K562 (cell line): ENCODE results near the gene ANKLE1. TPM values are rescaled to one million over a fixed set of nuclear protein-coding genes. Genes with fewer than 3 reads are reported as not detected.

Experiments
- ATAC-seq: fragments of 200-7000 bp; cut with Tn5 transposase; 3 replicates; pipeline ENCODE4 v1.9.1; 2020; ENCODE audit warnings: moderate library complexity
- BruUV-seq: library from RNA; stranded (reverse); fragments of 400-500 nt; replicated peaks from 2 replicates; lab custom pipeline; 2021; lab: Mats Ljungman, UMichigan
- CTCF ChIA-PET: fragments of 300-600 bp; formaldehyde crosslinking; extraction: SDS; loops from one replicate; lab custom pipeline; 2021; ENCODE audit warnings: low intra/inter-chr PET ratio; lab: Yijun Ruan, JAX
- POLR2A ChIA-PET: fragments of 300-600, 350-650 bp; sonication (Branson Sonifier 250); formaldehyde crosslinking; extraction: SDS; loops from one replicate; lab custom pipeline; 2021; ENCODE audit warnings: antibody characterized with exemption, inconsistent platforms; lab: Yijun Ruan, JAX
- DNase-seq, 4 experiments: peaks; one replicate each; pipeline versions ENCODE4 v3.0.0 to v3.0.0-alpha.2; 2011 to 2018; ENCODE audit warnings: low spot score in 3 of 4, mixed read lengths in 3 of 4; ENCODE audit errors: extremely low read depth in 1 of 4
- FAIRE-seq: peaks from 2 replicates; lab custom pipeline; 2011; peaks lifted over from hg19 to GRCh38; lab: Jason Lieb, UNC
- H2AFZ ChIP-seq: 2 replicates; pipeline ENCODE4 v1.6.0; 2011; ENCODE audit warnings: low read depth, low read length, control low read depth, inconsistent platforms
- H3K27ac ChIP-seq: fragments of 200-600 bp; 3 replicates; pipeline ENCODE4 v1.8.0; 2011; ENCODE audit warnings: low read depth, mild to moderate bottlenecking, control low read depth, inconsistent platforms, low read length, moderate library complexity, mixed read lengths; ENCODE audit errors: extremely low read depth
- H3K27me3 ChIP-seq, 2 experiments: fragments of 300-600 bp in 1 of 2; 2 replicates in 1 of 2; 3 replicates in 1 of 2; pipeline versions ENCODE4 v1.6.0 to v1.8.0; 2011; ENCODE audit warnings: inconsistent platforms in 2 of 2, low read length in 2 of 2, mild to moderate bottlenecking in 1 of 2, mixed read lengths in 1 of 2, moderate library complexity in 1 of 2; ENCODE audit not compliant: control insufficient read depth in 2 of 2, insufficient read depth in 2 of 2
- H3K36me3 ChIP-seq: fragments of 300-600 bp; 3 replicates; pipeline ENCODE4 v1.8.0; 2011; ENCODE audit warnings: mild to moderate bottlenecking, low read length, inconsistent platforms; ENCODE audit not compliant: control insufficient read depth, insufficient read depth
- H3K4me1 ChIP-seq, 2 experiments: fragments of 200-600 bp in 1 of 2; replicated peaks in 1 of 2; 2 replicates in 1 of 2; 3 replicates in 1 of 2; pipeline versions ENCODE4 v1.5.1 to v1.8.0; 2011; ENCODE audit warnings: inconsistent platforms in 2 of 2, low read length in 2 of 2, mild to moderate bottlenecking in 1 of 2, mixed read lengths in 1 of 2, moderate library complexity in 1 of 2; ENCODE audit not compliant: control insufficient read depth in 2 of 2, insufficient read depth in 2 of 2
- H3K4me2 ChIP-seq: 2 replicates; pipeline ENCODE4 v1.6.1; 2011; ENCODE audit warnings: low read length, control low read depth, inconsistent platforms, mixed read lengths; ENCODE audit not compliant: insufficient read depth
- H3K4me3 ChIP-seq: fragments of 200-600 bp; sonication (generic), shearing (Covaris generic); 2 replicates; pipeline ENCODE4 v1.5.1; 2016; ENCODE audit warnings: control low read depth, inconsistent platforms
- H3K79me2 ChIP-seq: fragments of 200-600 bp; 3 replicates; pipeline ENCODE4 v1.8.0; 2011; ENCODE audit warnings: low read length, inconsistent platforms; ENCODE audit not compliant: control insufficient read depth, insufficient read depth
- H3K9ac ChIP-seq, 2 experiments: 2 replicates each; pipeline versions ENCODE4 v1.6.0 to v1.6.1; 2011; ENCODE audit warnings: low read depth in 2 of 2, low read length in 2 of 2, control low read depth in 1 of 2, inconsistent platforms in 1 of 2, mild to moderate bottlenecking in 1 of 2, mixed read lengths in 1 of 2; ENCODE audit not compliant: insufficient read depth in 1 of 2
- H3K9me1 ChIP-seq: one replicate; pipeline ENCODE4 v1.6.0; 2011; ENCODE audit warnings: inconsistent platforms, mild to moderate bottlenecking, low read length, moderate library complexity; ENCODE audit not compliant: control insufficient read depth, insufficient read depth
- H3K9me3 ChIP-seq: replicated peaks from 2 replicates; pipeline ENCODE4 v1.5.1; 2011; ENCODE audit warnings: low read depth, low read length, inconsistent platforms; ENCODE audit not compliant: control insufficient read depth, insufficient read depth
- H4K20me1 ChIP-seq: replicated peaks from 2 replicates; pipeline ENCODE4 v1.6.1; 2011; ENCODE audit warnings: low read length, inconsistent platforms, mixed read lengths; ENCODE audit not compliant: control insufficient read depth, insufficient read depth
- BCL6 ChIP-seq: fragments of 250-450 bp; sonication (Bioruptor Pico); IDR thresholded peaks from 2 replicates; pipeline ENCODE4 v1.4.0; 2020
- CTBP1 ChIP-seq: fragments of 450-650 bp; IDR thresholded peaks from 2 replicates; pipeline ENCODE4 v1.6.1; 2016; ENCODE audit warnings: borderline replicate concordance
- CXXC5 ChIP-seq: fragments of 250-450 bp; sonication (Bioruptor Pico); IDR thresholded peaks from 2 replicates; pipeline ENCODE4 v1.8.0; 2022; ENCODE audit warnings: inconsistent platforms, mild to moderate bottlenecking, moderate library complexity
- EP400 ChIP-seq: fragments of 450-650 bp; IDR thresholded peaks from 2 replicates; pipeline ENCODE4 v1.6.1; 2017; ENCODE audit warnings: antibody characterized with exemption, mild to moderate bottlenecking, moderate library complexity
- FOXP1 ChIP-seq: sonication (generic); formaldehyde crosslinking; IDR thresholded peaks from 2 replicates; pipeline ENCODE4 v1.8.0; 2022; ENCODE audit warnings: mild to moderate bottlenecking, missing genetic modification reagents
- KLF6 ChIP-seq: fragments of 250-450 bp; sonication (Bioruptor Pico); IDR thresholded peaks from 2 replicates; pipeline ENCODE4 v1.4.0; 2020; ENCODE audit warnings: mild to moderate bottlenecking, moderate library complexity, borderline replicate concordance
- NCOA4 ChIP-seq: fragments of 450-650 bp; IDR thresholded peaks from 2 replicates; pipeline ENCODE4 v1.6.1; 2018; ENCODE audit warnings: mild to moderate bottlenecking; ENCODE audit not compliant: partially characterized antibody
- NFRKB ChIP-seq: fragments of 450-650 bp; IDR thresholded peaks from 2 replicates; pipeline ENCODE4 v1.6.1; 2016; ENCODE audit warnings: low read depth
- SP1 ChIP-seq: sonication (generic); formaldehyde crosslinking; IDR thresholded peaks from 2 replicates; pipeline ENCODE4 v1.8.1; 2022; ENCODE audit warnings: mild to moderate bottlenecking, missing genetic modification reagents
- SRSF9 ChIP-seq: fragments of 200-400 bp; formaldehyde crosslinking; IDR thresholded peaks from 2 replicates; pipeline ENCODE4 v1.6.1; 2017; ENCODE audit warnings: low read depth, low read length, borderline replicate concordance
- TAF1 ChIP-seq: IDR thresholded peaks from 2 replicates; pipeline ENCODE4 v1.6.1; 2011; ENCODE audit warnings: mild to moderate bottlenecking, low read length, moderate library complexity; ENCODE audit not compliant: insufficient read depth, control insufficient read depth, severe bottlenecking; ENCODE audit errors: extremely low read depth
- TSC22D4 ChIP-seq: fragments of 450-650 bp; IDR thresholded peaks from 2 replicates; pipeline ENCODE4 v1.6.1; 2016; ENCODE audit warnings: missing genetic modification characterization, missing biosample characterization, control low read depth
- YY1 ChIP-seq, 3 experiments: IDR thresholded peaks; 2 replicates each; pipeline ENCODE4 v1.6.1; 2011; ENCODE audit warnings: low read length in 2 of 3, mild to moderate bottlenecking in 2 of 3, moderate library complexity in 2 of 3, borderline replicate concordance in 1 of 3, control low read depth in 1 of 3, low read depth in 1 of 3; ENCODE audit not compliant: insufficient read depth in 3 of 3, insufficient replicate concordance in 2 of 3, control insufficient read depth in 1 of 3, insufficient read length in 1 of 3; ENCODE audit errors: extremely low read depth in 1 of 3
- ZBTB33 ChIP-seq: sonication (generic); formaldehyde crosslinking; IDR thresholded peaks from 2 replicates; pipeline ENCODE4 v1.8.1; 2023; ENCODE audit warnings: mild to moderate bottlenecking, missing genetic modification reagents
- ZFP36 ChIP-seq: fragments of 150-350 bp; IDR thresholded peaks from 2 replicates; pipeline ENCODE4 v1.6.1; 2018; ENCODE audit warnings: low read length, low read depth; ENCODE audit not compliant: partially characterized antibody
- ZNF140 ChIP-seq: fragments of 250-450 bp; sonication (Bioruptor Pico); IDR thresholded peaks from 2 replicates; pipeline ENCODE4 v1.8.0; 2021; ENCODE audit warnings: moderate library complexity, mild to moderate bottlenecking, inconsistent platforms
- WGBS: fragments of 100-300 bp; shearing (Covaris generic); methylation state at CpG from one replicate; pipeline ENCODE4 v1.1.6; 2016; ENCODE audit warnings: low coverage, mixed read lengths; ENCODE audit not compliant: insufficient coverage; ENCODE audit errors: missing lambda C conversion rate; 5-methylcytosine and 5-hydroxymethylcytosine counted together
- in situ Hi-C: fragments of 300-500 bp; cut with MboI; formaldehyde crosslinking; loops from 4 replicates; pipeline ENCODE4 v1.15.0; 2018; ENCODE audit warnings: inconsistent platforms, mixed read lengths
- intact Hi-C: fragments of 100-400 bp; cut with micrococcal nuclease; formaldehyde crosslinking; loops from 2 replicates; pipeline ENCODE4 v1.14.2; 2022
- polyA plus RNA-seq, 8 experiments: library from polyadenylated mRNA; depleted of rRNA in 4 of 8; stranded (reverse) in 5 of 8; unstranded in 3 of 8; fragments of >200 nt; fragmentation: Nextera tagmentation in 2 of 8; fragmentation: Illumina TruSeq in 1 of 8; extraction: Ambion mirVana in 2 of 8; extraction: Trizol in 1 of 8; gene quantifications; 2 replicates each; pipeline versions ENCODE4 v1.2.1 to v1.2.3, GENCODE V29; 2011 to 2014; ENCODE audit warnings: inconsistent platforms in 1 of 8, missing spikeins in 1 of 8
- total RNA-seq, 7 experiments: library from RNA; depleted of rRNA in 6 of 7; stranded (reverse); fragments of >200 nt in 6 of 7; fragmentation: Illumina TruSeq in 2 of 7; extraction: Trizol in 2 of 7; gene quantifications; 2 replicates each; pipeline versions ENCODE4 v1.2.1 to v1.2.3, GENCODE V29; 2011 to 2021; ENCODE audit warnings: low replicate concordance in 1 of 7
- TF ChIP-seq, protein P1 (sequence below), 2 experiments: fragments of 450-650 bp; IDR thresholded peaks; 2 replicates each; pipeline ENCODE4 v1.6.1; 2016

The ANKLE1 gene
- total and polyA plus RNA-seq, 9 of the 15 experiments (the other 6 are each of a cell fraction or from before 2014, with no cell fraction given), result 0.63 to 9.2 (median 2.9) TPM

GRCh38 chr19:17327654-17328516, 46.2 kb downstream of the ANKLE1 start:
- POLR2A ChIA-PET, result interaction anchor here (1.6 to 1.8 kb wide), 2 partner anchors 10 to 19 kb away, joined by 6 to 9 read pairs; partner anchors contain the start of gene DDA1
- Histone ChIP-seq H4K20me1 (no peaks in the 10 kb centered on the region; the same call in 1 of the 2 replicates), H3K79me2 (no peaks in the 10 kb centered on the region), H3K4me1 (peaks cover 7 to 56% of the 10 kb centered on the region in 2 experiments; a peak in 4 of 5 replicates), H3K36me3 (peaks cover 9% of the 10 kb centered on the region; the same call in 2 of the 3 replicates), H2AFZ (peak overlapping the region; percentile 65), H3K4me3 (peak overlapping the region; percentile 44), H3K9me1 (peaks cover 4% of the 10 kb centered on the region), H3K4me2 (peak overlapping the region; percentile 60), H3K9me3 (no peaks in the 10 kb centered on the region; the same call in 1 of the 2 replicates), H3K27ac (0 out of 3 replicates have a peak overlapping the region, but pooled peaks have one; percentile 48), H3K9ac (peak overlapping the region; percentile 46 to 86; a peak in 3 of 4 replicates), H3K27me3 (no peaks in the 10 kb centered on the region)
- DNase-seq, result peak; percentile 80 to 86 (median 82)
- in situ Hi-C loops, result no loop called here
- no TSS peak for BruUV-seq
- intact Hi-C loops, result no loop called here
- peak; percentile 23 for FAIRE-seq
- CTCF ChIA-PET, result no interaction called here
- peak; percentile 70 for ATAC-seq
- WGBS, result 40% methylated on average over 51 of the region's 64 CpGs
- TF ChIP-seq ZBTB33 (peak; percentile 89), CXXC5 (CRISPR knock-in tag) (no peak), CTBP1 (peak; percentile 76), YY1 (IDR thresholded peaks at IDR 0.05; ENCODE audit: borderline replicate concordance in 1 of 3, control insufficient read depth in 1 of 3, extremely low read depth in 1 of 3, insufficient read depth in 3 of 3, insufficient read length in 1 of 3, insufficient replicate concordance in 2 of 3, low read depth in 1 of 3, low read length in 2 of 3) (peak in 2 of 3 experiments; percentile 35 to 40), EP400 (no peak), NFRKB (no peak), TAF1 (peak; percentile 32), ZFP36 (peak; percentile 91), KLF6 (CRISPR knock-in tag) (no peak), FOXP1 (0 out of 2 replicates have a peak, but pooled peaks have one; percentile 25), BCL6 (CRISPR knock-in tag) (no peak), SP1 (CRISPR knock-in tag) (peak; percentile 56; the same call in 1 of the 2 replicates), NCOA4 (no peak), ZNF140 (CRISPR knock-in tag) (no peak), SRSF9 (no peak), TSC22D4 (tag) (no peak)
- TF ChIP-seq, protein P1, sequence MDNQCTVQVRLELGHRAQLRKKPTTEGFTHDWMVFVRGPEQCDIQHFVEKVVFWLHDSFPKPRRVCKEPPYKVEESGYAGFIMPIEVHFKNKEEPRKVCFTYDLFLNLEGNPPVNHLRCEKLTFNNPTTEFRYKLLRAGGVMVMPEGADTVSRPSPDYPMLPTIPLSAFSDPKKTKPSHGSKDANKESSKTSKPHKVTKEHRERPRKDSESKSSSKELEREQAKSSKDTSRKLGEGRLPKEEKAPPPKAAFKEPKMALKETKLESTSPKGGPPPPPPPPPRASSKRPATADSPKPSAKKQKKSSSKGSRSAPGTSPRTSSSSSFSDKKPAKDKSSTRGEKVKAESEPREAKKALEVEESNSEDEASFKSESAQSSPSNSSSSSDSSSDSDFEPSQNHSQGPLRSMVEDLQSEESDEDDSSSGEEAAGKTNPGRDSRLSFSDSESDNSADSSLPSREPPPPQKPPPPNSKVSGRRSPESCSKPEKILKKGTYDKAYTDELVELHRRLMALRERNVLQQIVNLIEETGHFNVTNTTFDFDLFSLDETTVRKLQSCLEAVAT (IDR thresholded peaks at IDR 0.05), result peak in 1 of 2 experiments; percentile 68; a peak in 1 of 4 replicates
